Stimulated activated CD4-positive, alpha-beta T cell treated with anti-CD3 and anti-CD28 coated beads, Interleukin-4, amount 100 ng/mL, for 1 hour (primary cell): ENCODE measurements around the gene BPIFB2.
"Not testable (repeated sequence)": the region's sequence is repeated elsewhere in the genome, so short reads cannot be mapped to it uniquely, and the experiment has no call there.

Source experiments
- DNase-seq: peaks from one replicate; pipeline ENCODE4 v3.0.0-alpha.2; 2020

The BPIFB2 gene

DNA sequence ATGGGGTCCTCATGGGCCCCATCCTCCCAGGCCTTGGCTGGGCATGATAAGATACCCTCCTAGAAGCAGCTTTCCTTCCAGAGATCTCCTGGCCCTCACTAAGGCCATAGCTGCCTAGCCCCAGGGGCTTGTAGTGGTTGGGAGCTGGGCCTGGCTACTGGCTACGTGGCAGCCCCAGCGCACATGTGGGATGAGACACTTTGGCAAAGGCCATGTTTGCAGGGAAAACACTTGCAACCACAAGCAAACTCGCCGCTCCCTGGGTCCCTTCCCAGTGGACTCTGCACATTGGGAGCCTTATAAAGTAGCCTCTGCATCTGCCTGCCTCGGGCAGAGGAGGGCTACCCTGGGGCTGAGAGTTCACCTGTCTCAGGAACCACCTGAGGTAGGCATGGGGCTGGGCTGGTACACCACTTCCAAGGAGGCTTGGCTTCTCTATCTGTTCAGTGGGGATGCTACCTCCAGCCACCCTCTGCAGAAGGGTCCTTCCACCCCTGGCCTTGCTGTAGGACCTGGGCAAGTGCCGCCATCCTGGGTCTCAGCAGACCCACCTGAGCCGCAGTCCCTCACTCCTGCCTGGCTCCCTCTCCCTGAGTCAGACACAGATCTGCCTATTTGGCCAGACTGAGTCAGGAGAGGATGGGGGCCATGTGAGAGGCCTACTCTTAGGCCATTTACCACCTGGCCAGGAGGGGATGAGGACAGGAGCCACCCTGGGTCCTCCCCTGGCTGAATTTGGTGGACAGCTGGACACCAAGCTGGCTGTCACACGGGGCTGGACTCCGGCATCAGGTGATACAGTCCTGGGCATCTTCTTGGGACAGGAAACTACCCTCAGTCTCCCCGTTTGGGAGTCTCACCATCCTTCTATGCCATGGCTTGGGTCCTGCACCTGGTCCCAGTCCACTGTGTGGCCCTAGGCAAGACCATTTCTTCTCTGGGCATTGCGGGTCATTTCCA, at the start of gene BPIFB2:
Gene BPIFB2, plus strand, starts transcription at position 329 of the 960 bp plus-strand sequence. CDS start 871 bp downstream, outside the sequence.
- no peak for DNase-seq

- DNase-seq, result no peak
These were observed 48.9 kb upstream of the BPIFB2 start for GRCh38 chr20:32958574-32958973.

DNA sequence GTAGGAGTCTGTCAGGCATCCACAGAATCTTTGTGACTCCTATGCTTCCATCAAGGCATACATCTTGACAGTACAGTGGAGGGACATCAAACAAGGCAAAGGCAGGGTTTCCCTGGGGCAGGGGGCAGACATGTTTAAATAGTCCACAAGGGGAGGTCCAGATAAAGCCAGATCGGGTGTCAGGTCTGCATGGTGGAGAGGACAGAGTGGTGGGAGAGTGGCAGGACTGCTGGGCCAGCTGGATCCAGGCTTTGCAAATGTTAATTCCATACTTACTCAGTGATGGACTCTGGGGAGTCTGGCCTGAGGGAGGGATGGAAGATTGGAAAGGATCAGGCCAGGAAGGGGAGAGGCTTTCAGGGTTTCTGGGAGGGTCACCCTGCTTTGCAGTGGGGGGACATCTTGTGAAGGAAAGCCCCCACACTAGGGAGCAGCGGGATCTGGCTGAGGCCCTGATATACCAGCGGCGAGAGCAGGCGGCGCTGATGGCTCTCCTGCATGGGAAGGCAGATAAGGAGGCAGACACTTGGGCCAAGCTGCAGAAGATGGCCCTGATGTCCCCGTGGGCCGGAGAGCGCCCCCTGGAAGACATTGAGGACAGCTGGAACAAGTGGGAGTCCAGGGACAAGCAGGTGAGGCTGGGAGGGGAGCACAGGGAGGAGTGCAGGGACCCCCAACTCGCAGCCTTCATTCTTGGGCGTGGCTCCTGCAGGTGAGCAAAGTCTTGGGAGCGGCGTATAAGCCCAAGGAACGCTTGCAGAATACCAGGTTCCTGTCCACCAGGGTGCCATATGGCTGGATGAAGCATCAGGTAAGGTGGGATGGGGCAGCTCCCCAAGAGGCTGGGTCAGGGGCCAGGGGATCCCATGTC, 47.9 kb upstream of the BPIFB2 start:
- DNase-seq, result no peak

GRCh38 chr20:32960222-32960518, 47.3 kb upstream of the BPIFB2 start:
- DNase-seq, result no peak

DNA sequence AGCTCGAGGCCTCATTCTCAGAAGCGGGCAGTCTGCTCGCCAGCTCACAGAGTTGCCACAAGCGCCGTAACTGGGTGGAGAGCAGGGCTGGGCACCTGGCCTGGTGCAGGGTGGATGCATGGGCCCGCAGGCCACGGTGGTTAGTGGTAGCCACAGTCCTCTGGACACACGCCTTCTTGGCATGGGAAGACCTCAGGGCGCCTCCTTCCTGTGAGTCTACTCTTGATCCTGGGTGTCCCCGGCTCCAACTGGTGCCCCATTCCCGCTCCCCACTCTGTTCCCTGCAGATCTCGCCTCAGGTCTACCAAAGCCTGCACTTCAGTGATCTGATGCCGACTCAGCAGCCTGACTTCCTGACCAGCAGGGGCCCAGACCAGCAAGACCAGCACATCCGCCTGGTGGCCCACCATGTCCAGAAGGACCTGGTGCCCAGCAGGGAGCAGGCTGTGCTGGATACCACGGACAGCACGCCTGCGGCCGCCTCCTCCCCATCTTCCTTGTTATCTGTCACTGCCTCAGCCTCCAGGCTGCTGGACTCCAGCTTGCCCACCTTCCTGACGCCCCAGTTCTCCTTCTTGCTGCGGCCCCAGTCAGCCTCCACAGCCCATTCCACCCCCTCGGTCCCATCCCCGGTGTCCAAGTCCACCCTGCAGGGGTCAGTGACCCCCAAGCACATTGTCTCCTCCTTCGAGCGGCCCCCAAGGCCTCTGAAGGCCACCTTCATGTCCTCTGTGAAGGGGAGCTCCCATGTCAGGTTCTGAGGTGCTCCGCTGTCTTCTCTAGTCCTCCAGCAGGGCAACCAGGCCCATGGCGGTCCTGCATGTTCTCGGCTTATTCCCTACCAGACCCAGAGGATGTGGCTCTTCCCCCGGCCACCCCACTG, 46.4 kb upstream of the BPIFB2 start:
- DNase-seq, result no peak

GRCh38 chr20:32962053-32962452, 45.5 kb upstream of the BPIFB2 start:
- DNase-seq, result no peak

- DNase-seq, result not testable (repeated sequence)
These were observed 44.9 kb upstream of the BPIFB2 start for GRCh38 chr20:32962646-32963045.

DNA sequence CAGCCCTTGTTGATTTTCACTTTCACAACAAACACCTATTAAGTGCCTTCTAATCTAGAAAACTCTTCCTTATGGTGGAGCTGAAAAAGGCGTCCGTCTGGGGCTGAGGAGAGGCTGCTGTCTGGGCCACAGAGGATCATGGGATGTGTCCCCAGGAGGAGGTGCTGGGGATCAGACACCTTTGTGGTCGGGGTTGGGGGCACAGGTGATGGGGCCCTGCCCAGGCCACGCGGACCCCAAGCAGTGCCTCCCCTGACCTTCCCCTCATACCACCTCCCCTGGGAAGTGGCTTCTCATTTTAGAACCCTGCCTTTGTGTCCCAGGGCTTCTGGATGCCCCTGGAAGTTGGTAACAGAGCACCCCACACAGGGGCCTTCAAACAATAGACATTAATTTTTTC, 44.3 kb upstream of the BPIFB2 start:
- DNase-seq, result no peak

DNA sequence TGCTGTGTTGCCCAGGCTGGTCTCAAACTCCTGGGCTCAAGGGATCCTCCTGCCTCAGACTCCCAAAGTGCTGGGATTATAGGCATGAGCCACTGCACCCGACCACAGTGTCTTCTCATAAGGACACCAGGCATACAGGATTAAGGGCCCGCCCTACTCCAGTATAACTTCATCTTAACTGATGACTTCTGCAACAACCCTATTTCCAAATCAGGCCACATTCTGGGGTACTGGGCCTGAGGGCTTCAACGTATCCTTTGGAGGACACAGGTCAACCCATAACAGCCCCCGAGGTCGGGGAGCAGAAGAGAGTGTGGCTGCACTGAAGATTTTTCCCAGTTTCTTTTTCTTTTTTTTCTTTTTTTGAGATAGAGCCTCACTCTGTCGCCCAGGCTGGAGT, 42.9 kb upstream of the BPIFB2 start:
- DNase-seq, result no peak

DNA sequence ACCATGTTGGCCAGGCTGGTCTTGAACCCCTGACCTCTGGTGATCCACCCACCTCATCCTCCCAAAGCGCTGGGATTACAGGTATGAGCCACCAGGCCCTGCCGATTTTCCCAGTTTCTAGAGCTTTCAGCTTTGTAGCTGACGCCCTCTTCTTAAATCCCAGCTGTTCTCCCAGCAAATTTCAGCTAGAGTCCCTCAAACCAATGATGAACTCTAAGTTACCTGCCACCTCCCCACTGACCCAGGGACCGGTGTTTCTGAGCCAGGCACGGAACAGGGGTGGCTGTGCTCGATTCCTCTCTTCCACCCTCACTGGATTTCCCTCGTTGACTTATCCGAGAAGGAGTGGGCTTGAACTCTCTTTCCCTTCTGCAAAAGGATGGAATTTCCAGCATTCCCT, 42.4 kb upstream of the BPIFB2 start:
- DNase-seq, result no peak

DNA sequence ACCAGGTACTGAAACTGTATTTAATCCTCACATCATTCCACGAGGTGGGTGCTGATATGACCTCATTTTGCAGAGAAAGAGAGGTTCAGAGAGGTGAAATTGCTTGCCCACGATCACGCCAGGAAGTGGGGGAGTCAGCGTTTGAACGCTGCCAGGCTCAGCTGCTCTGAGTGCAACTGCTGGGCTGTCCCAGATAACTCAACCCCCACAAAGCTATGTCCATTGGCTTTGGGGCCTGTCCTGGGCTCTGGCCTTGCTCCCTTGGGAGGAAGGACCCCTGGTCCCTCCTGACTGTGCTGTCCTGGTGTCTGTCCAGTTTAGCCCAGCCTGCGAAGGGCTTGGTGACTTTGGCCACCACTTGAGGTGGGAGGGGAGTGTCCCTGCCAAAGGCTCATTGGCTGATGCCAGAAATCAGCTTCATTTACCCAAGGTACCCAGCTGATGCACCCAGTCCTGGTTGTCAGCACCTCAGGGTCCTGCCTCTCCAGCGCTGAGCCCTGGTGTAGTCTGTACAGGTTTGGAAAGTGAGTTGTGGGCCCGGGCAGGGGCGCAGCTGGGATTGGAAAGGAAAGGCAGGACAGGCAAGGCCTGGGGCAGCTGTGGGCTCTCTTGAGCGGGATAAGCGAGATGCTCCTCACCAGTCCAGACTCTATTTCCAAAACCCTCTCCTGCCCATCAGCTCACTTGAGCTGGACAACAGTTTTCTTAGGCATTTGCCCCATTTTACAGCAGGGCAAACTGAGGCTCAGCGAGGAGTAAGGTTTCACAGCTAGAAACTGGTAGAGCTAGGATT, 41.7 kb upstream of the BPIFB2 start:
- DNase-seq, result peak; percentile 32

DNA sequence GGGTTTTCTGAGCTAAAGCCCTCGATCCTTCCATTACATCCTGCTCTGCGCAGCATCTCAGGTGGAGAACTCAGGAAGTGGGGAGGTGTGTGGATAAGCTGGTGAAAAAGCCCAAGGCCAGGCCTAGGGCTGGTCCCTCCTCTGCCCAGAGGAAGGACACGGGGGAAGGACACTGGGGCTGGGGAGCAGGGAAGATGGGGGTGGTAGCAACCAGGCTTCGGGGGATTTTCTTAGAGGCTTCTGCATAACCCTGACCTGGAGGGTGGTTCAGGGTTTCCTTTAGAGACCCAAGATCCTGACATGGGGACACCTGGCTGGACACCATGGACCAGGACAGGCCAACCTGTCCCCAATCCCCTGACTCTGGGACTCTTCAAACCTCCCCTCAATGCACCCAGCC, 41.1 kb upstream of the BPIFB2 start:
- DNase-seq, result no peak

DNA sequence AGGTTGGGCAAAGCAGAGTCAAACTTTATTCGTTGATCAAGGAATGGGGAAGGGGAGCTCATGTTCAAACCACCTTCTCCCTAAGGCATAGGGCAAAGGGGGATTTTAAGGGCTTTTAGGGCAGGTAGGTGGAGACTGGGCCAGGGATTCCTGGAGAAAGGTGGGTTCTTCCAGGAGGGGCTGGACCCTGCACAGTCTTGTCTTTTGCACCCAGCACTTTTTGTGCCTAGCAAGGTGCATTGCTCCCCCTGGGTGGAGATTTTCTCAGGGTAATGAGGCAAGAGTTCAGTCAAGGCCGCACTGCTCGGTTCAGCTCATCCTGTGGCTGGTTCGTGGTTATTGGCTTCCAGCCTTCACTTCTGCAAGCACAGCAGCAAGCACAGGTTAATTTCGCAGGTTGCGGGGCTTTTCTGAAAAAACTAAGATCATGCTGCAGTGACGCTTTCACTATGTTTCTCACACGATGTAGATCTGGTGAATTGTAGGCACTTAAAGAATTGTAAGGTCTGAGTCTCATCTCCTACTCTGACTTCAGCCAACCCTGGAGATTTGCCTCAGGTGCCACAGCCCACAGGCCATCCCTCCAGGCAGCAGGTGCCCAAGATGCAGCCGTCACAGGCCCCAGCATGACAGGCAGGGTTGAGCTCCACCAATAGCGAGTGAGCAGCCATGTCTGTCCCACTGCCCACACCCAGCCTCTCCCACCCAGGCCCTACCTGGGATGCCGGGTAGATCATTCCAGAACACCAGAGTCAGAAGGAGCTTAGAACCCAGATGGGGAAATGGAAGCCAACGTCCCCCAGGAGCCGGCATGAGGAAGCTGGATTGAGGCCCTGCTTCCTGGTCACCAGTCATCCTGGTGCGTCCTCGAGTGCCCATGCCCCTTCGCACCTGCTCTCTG, 40.4 kb upstream of the BPIFB2 start:
- peak; percentile 34 for DNase-seq

DNA sequence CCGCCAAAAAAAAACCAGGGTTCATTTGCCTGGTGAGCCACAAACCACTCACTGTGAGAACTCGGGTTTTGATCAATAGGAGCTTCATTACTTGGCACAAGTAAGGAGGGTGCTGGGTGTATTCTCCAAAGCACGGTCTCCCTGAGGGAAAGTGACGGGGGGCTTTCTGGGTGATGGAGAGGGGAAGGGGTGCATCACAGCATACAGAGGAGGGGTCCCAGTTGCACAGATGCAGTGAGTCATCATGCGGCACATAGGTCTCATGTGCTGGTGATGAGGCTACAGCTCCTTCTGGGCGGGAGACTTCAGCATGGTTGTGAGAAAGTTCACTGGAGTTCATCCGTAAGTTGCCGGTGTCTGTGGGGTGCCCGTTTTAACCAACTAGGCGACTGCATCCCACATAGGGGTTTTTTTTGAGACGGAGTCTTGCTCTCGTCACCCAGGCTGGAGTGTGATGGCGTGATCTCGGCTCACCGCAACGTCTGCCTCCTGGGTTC, 39.5 kb upstream of the BPIFB2 start:
- DNase-seq, result peak; percentile 50

DNA sequence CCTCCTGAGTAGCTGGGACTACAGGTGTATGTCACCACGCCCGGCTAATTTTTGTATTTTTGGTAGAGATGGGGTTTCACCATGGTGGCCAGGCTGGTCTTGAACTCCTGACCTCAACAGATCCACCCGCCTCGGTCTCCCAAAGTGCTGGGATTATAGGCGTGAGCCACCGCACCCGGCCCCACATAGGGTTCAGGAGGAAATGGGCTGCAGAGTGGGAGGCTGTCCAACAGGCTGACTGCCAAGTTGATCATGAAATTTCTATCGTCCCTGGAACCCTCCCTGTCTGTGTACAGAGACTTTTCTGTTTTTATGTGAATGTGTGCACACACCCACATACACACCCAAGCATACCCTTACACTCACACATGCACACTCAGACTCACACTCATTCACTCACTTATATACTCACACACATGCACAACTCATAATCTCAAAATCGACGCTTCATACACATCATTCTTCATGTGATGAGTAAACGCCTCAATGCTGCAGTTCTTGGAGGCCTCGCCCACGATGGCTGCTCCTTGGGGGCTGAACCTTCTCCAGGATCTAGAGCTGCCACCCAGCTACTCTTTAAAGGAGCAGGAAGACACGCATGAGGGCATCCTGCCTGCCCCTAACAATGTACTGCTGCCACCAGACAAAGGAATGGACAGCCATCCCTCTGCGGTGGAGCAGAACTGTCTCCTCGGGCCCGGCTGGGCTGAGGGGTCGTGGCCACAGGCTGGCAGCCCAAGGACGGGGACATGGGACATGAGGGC, 38.8 kb upstream of the BPIFB2 start:
- peak; percentile 54 for DNase-seq

- no peak for DNase-seq
These were observed 38.0 kb upstream of the BPIFB2 start for GRCh38 chr20:32969356-32970114.

DNA sequence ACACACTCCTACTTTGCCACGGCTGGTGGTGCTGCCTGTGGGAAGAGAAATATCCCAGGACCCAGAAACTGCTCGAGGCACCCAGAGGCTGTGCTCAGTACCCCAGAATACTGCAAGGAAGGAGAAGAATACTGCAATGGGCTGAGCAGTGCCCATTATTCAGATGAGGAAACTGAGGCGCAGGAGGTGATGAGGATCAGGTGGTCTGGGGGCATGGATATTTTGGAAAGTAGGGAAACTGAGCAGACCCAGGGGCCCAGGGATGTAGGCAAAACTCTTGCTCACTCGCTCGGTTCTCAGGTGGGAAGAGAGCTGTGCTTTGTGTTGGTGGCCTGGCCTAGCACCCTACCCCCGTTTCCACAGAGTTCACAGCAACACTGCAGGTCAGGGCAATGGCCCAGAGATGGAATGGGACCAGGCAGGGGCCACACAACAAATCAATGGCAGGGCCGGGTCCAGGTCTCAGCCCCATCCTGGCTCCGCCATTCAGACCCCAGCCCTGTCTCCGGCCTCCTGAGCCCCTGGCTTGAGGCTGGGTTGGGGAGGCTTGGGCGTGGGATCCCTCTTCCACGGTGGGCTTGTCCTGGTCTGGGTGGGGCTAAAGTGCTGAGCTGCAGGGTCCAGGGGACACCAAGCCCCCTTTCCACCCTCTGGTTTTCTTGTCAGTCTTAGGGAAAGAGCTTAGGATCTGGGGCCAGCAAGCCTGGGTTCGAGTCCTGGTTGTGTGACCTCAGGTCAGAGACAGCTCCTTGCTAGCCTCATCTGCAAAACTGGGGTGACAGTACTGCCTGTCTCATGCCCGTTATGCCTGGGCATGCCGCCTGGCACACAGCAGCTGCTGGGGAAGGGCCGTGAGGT, 37.2 kb upstream of the BPIFB2 start:
- no peak for DNase-seq

GRCh38 chr20:32970973-32971300, 36.6 kb upstream of the BPIFB2 start:
- no peak for DNase-seq
